ENCODE results near the gene IL18BP. TPM values are rescaled to one million over a fixed set of nuclear protein-coding genes. Genes with fewer than 3 reads are reported as not detected.

Gene IL18BP
- total RNA-seq, 1 experiment from 2014 or later: 10.6 TPM

DNA sequence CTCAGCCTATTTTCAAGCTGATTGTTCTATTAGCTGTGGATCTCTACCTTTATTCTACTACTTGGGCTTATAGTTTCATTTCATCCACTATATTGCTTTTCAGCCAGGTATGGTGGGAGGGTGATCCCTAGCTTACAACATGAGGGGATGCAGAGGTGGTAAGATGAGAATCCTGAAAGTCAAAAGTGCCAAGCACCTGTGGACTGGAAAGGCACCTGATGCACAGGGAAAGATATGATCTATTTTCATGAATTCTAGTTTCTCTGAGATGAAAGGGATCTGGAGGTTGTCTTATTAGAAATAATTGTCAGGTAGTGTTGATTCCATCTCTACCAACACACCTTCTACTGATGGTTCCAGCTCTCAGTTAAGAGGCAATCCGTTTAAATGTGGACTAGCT, 21.6 kb upstream of the IL18BP start:
- Histone ChIP-seq H3K4me3 (ENCODE audit: low read depth, low read length, poor library complexity, severe bottlenecking) (no peak overlapping the region), H3K27ac (ENCODE audit: low read depth, low read length, poor library complexity, severe bottlenecking) (no peak overlapping the region), H3K36me3 (ENCODE audit: insufficient read depth, low read length, poor library complexity, severe bottlenecking) (no peaks in the 10 kb centered on the region), H3K4me1 (ENCODE audit: insufficient read depth, low read length, poor library complexity, severe bottlenecking) (no peaks in the 10 kb centered on the region), H3K27me3 (replicated peaks; ENCODE audit: insufficient read depth, low read depth, low read length, poor library complexity) (no peaks in the 10 kb centered on the region), H3K9me3 (ENCODE audit: low read depth, low read length, poor library complexity, severe bottlenecking) (no peaks in the 10 kb centered on the region)
- DNase-seq (ENCODE audit: low spot score): no peak
- BruUV-seq (replicated peaks): no TSS peak
- ChIA-PET CTCF (interaction anchor here (0.6 to 1.2 kb wide), 2 partner anchors 167 to 177 kb away, joined by 3 read pairs; no protein-coding TSS in a partner anchor), POLR2A (ENCODE audit: low non-redundant PET) (no interaction called here)
- TF ChIP-seq, protein P1, sequence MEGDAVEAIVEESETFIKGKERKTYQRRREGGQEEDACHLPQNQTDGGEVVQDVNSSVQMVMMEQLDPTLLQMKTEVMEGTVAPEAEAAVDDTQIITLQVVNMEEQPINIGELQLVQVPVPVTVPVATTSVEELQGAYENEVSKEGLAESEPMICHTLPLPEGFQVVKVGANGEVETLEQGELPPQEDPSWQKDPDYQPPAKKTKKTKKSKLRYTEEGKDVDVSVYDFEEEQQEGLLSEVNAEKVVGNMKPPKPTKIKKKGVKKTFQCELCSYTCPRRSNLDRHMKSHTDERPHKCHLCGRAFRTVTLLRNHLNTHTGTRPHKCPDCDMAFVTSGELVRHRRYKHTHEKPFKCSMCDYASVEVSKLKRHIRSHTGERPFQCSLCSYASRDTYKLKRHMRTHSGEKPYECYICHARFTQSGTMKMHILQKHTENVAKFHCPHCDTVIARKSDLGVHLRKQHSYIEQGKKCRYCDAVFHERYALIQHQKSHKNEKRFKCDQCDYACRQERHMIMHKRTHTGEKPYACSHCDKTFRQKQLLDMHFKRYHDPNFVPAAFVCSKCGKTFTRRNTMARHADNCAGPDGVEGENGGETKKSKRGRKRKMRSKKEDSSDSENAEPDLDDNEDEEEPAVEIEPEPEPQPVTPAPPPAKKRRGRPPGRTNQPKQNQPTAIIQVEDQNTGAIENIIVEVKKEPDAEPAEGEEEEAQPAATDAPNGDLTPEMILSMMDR (conservative IDR thresholded peaks at IDR 0.05; ENCODE audit: low read depth, low read length): no peak
- TF ChIP-seq EZH2 (IDR thresholded peaks at IDR 0.05; ENCODE audit: borderline replicate concordance, low read depth, low read length, poor library complexity, severe bottlenecking): no peak
- intact Hi-C loops (cut with micrococcal nuclease; ENCODE audit: unreplicated experiment): loop anchor here (2.0 to 5.0 kb wide), 3 partner anchors 114 to 454 kb away; no protein-coding TSS in a partner anchor

DNA sequence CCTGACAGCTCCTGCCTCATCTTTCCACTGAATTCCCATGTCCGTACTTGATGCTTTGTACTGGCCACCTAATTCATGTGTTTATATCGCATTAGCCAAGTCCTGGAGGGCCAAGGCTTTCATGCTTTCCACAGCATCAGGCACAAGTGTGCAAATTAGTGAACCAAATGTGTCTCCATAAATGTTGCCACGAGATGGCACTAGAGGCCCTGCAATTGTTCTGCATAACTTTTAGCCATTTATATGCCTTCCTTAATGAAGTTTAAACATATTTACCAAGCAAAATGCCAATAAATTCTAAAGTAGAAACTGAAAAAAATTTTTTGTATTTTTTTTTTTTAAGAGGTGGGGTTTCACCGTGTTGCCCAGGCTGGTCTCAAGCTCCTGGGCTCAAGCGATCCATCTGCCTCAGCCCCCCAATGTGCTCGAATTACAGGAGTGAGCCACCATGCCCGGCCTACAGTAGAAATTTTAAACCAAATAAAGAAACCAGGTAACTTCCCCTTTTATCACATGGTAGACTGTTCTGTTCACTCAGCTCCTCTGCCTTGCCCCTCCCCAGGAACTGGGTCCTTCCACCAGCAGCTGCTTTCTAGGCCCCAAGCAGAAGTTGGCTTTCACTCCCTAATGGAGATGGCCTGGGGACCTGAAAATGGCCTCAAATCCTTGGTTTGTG, 20.8 kb upstream of the IL18BP start:
- DNase-seq (ENCODE audit: low spot score): peak; percentile 74
- no peak overlapping the region for H3K4me3 ChIP-seq (ENCODE audit: low read depth, low read length, poor library complexity, severe bottlenecking)
- H3K4me1 ChIP-seq (ENCODE audit: insufficient read depth, low read length, poor library complexity, severe bottlenecking): no peaks in the 10 kb centered on the region
- BruUV-seq (replicated peaks): no TSS peak
- no peak for TF ChIP-seq EZH2 (IDR thresholded peaks at IDR 0.05; ENCODE audit: borderline replicate concordance, low read depth, low read length, poor library complexity, severe bottlenecking)
- TF ChIP-seq, protein P1 (conservative IDR thresholded peaks at IDR 0.05; ENCODE audit: low read depth, low read length): peak; percentile 90
- intact Hi-C loops (cut with micrococcal nuclease; ENCODE audit: unreplicated experiment): loop anchor here (2.0 to 5.0 kb wide), 3 partner anchors 113 to 453 kb away; no protein-coding TSS in a partner anchor
- POLR2A ChIA-PET (ENCODE audit: low non-redundant PET): no interaction called here
- H3K27ac ChIP-seq (ENCODE audit: low read depth, low read length, poor library complexity, severe bottlenecking): no peak overlapping the region
- CTCF ChIA-PET: interaction anchor here (1.2 kb wide), 1 partner anchor 178 kb away, joined by 3 read pairs; no protein-coding TSS in a partner anchor
- H3K9me3 ChIP-seq (ENCODE audit: low read depth, low read length, poor library complexity, severe bottlenecking): no peaks in the 10 kb centered on the region
- no peaks in the 10 kb centered on the region for H3K36me3 ChIP-seq (ENCODE audit: insufficient read depth, low read length, poor library complexity, severe bottlenecking)
- H3K27me3 ChIP-seq (replicated peaks; ENCODE audit: insufficient read depth, low read depth, low read length, poor library complexity): no peaks in the 10 kb centered on the region

DNA sequence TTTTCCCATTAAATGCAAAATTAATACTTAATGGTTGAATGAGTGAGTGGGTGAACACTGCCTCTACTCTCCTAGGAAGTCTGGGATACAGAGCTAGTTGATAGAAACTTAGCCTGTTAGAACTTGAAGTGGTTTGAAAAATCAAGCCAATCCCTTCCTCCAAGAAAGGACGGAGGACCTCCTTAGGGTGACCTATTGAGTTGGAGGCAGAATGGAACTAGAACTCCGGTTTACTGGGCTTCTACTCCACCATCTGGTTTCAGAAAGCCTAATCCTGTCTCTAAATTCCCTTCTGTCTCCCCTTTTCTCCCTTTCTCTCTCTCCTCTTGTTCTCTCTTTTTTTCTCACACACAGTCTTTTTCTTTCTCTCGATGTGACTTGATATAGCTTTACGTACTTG, 19.6 kb upstream of the IL18BP start:
- ChIA-PET POLR2A (ENCODE audit: low non-redundant PET) (no interaction called here), CTCF (interaction anchor here (0.6 kb wide), 1 partner anchor 137 kb away, joined by 6 read pairs; no protein-coding TSS in a partner anchor)
- Histone ChIP-seq H3K36me3 (ENCODE audit: insufficient read depth, low read length, poor library complexity, severe bottlenecking) (no peaks in the 10 kb centered on the region), H3K27me3 (replicated peaks; ENCODE audit: insufficient read depth, low read depth, low read length, poor library complexity) (no peaks in the 10 kb centered on the region), H3K27ac (ENCODE audit: low read depth, low read length, poor library complexity, severe bottlenecking) (no peak overlapping the region), H3K9me3 (ENCODE audit: low read depth, low read length, poor library complexity, severe bottlenecking) (no peaks in the 10 kb centered on the region), H3K4me3 (ENCODE audit: low read depth, low read length, poor library complexity, severe bottlenecking) (no peak overlapping the region), H3K4me1 (ENCODE audit: insufficient read depth, low read length, poor library complexity, severe bottlenecking) (no peaks in the 10 kb centered on the region)
- BruUV-seq (replicated peaks): no TSS peak
- DNase-seq (ENCODE audit: low spot score): no peak
- intact Hi-C loops (cut with micrococcal nuclease; ENCODE audit: unreplicated experiment): loop anchor here (5.0 kb wide), 1 partner anchor 203 kb away; no protein-coding TSS in a partner anchor
- TF ChIP-seq EZH2 (IDR thresholded peaks at IDR 0.05; ENCODE audit: borderline replicate concordance, low read depth, low read length, poor library complexity, severe bottlenecking): no peak
- TF ChIP-seq, protein P1 (conservative IDR thresholded peaks at IDR 0.05; ENCODE audit: low read depth, low read length): no peak

Data from A673 (cell line).